Transverse colon (tissue), 4 donors: ENCODE data around the gene EPN2. TPM values are rescaled to one million over a fixed set of nuclear protein-coding genes. Genes with fewer than 3 reads are reported as not detected.

Experiments used
- DNase-seq: peaks from one replicate; pipeline ENCODE4 v3.0.0-alpha.2; 2019
- H3K27ac ChIP-seq, 4 donors: fragments of 200-600 bp; sonication (generic); 2 replicates each; pipeline ENCODE4 v1.5.1; 2016 to 2018; ENCODE audit warnings: inconsistent platforms in 4 of 4
- H3K27me3 ChIP-seq: fragments of 200-600 bp; sonication (generic); 2 replicates; pipeline ENCODE4 v1.5.1; 2017; ENCODE audit warnings: inconsistent platforms
- H3K36me3 ChIP-seq, 4 donors: fragments of 200-600 bp; sonication (generic); 2 replicates each; pipeline ENCODE4 v1.5.1; 2017 to 2019; ENCODE audit warnings: inconsistent platforms in 4 of 4
- H3K4me1 ChIP-seq, 4 donors: fragments of 200-600 bp; sonication (generic); 2 replicates each; pipeline ENCODE4 v1.5.1; 2017 to 2020; ENCODE audit warnings: inconsistent platforms in 4 of 4
- H3K4me3 ChIP-seq, 4 donors: fragments of 200-600 bp; sonication (generic); 1 replicate in 1 of 4; 2 replicates in 3 of 4; pipeline versions ENCODE4 v1.5.1 to v1.6.1; 2017 to 2019; ENCODE audit warnings: inconsistent platforms in 4 of 4
- H3K9me3 ChIP-seq, 2 donors: fragments of 200-600 bp; sonication (generic); 2 replicates each; pipeline ENCODE4 v1.5.1; 2017 to 2019; ENCODE audit warnings: inconsistent platforms in 2 of 2
- EP300 ChIP-seq: sonication (generic); formaldehyde crosslinking; IDR thresholded peaks from one replicate; pipeline ENCODE4 v1.6.1; 2017; ENCODE audit warnings: antibody characterized with exemption, low read depth
- POLR2A ChIP-seq: fragments of 450-650 bp; IDR thresholded peaks from one replicate; pipeline ENCODE4 v1.6.1; 2016; ENCODE audit warnings: antibody characterized with exemption, mild to moderate bottlenecking, moderate library complexity
- POLR2AphosphoS5 ChIP-seq, 3 donors: sonication (generic); formaldehyde crosslinking; IDR thresholded peaks; one replicate each; pipeline ENCODE4 v1.6.1; 2016; ENCODE audit warnings: antibody characterized with exemption in 3 of 3
- WGBS, 2 donors: methylation state at CpG; one replicate each; pipeline ENCODE4 v1.1.5; 2018; ENCODE audit warnings: low coverage in 1 of 2; 5-methylcytosine and 5-hydroxymethylcytosine counted together
- in situ Hi-C, 4 donors: fragments of 200-750 bp; cut with MboI; loops; one replicate each; pipeline versions ENCODE4 v1.15.0 to v1.15.1; 2017; ENCODE audit warnings: low sequenced_read_pairs in 3 of 4, low pct_ligation_motif_present in 1 of 4, low pct_unique_long_range_greater_than_20kb in 1 of 4
- intact Hi-C: fragments of 100-400 bp; cut with DNase I; formaldehyde crosslinking; loops from one replicate; pipeline ENCODE4 v1.15.1; 2023; ENCODE audit warnings: low total_unique reads
- total RNA-seq, 4 donors: library from RNA; depleted of rRNA; stranded (reverse); fragments of >200 nt; gene quantifications; one replicate each; pipeline ENCODE4 v1.1.0, GENCODE V29; 2016
- TF ChIP-seq, protein P1 (sequence below), 5 experiments: fragments of 200-600 bp in 3 of 5; fragments of 450-650 bp in 2 of 5; sonication (generic) in 3 of 5; IDR thresholded peaks; 1 replicate in 2 of 5; 2 replicates in 3 of 5; pipeline ENCODE4 v1.5.1; 2016 to 2017; ENCODE audit warnings: antibody characterized with exemption in 5 of 5, inconsistent platforms in 3 of 5, mild to moderate bottlenecking in 2 of 5, moderate library complexity in 1 of 5

The EPN2 gene
- total RNA-seq, 4 donors from 2014 or later: 30.4 to 98.7 (median 65.5) TPM

- Histone ChIP-seq H3K9me3 (no peaks in the 10 kb centered on the region), H3K27me3 (no peaks in the 10 kb centered on the region), H3K4me1 (peaks cover 25 to 56% (median 47%) of the 10 kb centered on the region in 4 donors), H3K36me3 (peaks cover 0 to 18% (median 7%) of the 10 kb centered on the region in 4 donors), H3K27ac (peak overlapping the region in 1 of 4 donors; percentile 98), H3K4me3 (no peak overlapping the region)
- no peak for DNase-seq
- in situ Hi-C loops: no loop called here
- intact Hi-C loops: no loop called here
- TF ChIP-seq POLR2AphosphoS5 (IDR thresholded peaks at IDR 0.05) (no peak), POLR2A (no peak), EP300 (no peak)
- TF ChIP-seq, protein P1, sequence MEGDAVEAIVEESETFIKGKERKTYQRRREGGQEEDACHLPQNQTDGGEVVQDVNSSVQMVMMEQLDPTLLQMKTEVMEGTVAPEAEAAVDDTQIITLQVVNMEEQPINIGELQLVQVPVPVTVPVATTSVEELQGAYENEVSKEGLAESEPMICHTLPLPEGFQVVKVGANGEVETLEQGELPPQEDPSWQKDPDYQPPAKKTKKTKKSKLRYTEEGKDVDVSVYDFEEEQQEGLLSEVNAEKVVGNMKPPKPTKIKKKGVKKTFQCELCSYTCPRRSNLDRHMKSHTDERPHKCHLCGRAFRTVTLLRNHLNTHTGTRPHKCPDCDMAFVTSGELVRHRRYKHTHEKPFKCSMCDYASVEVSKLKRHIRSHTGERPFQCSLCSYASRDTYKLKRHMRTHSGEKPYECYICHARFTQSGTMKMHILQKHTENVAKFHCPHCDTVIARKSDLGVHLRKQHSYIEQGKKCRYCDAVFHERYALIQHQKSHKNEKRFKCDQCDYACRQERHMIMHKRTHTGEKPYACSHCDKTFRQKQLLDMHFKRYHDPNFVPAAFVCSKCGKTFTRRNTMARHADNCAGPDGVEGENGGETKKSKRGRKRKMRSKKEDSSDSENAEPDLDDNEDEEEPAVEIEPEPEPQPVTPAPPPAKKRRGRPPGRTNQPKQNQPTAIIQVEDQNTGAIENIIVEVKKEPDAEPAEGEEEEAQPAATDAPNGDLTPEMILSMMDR (IDR thresholded peaks at IDR 0.05): no peak
- WGBS, 2 donors: 93% methylated on average over 29 of the region's 29 CpGs; no CpG with 5 or more reads in 1 of the 2 donors
These were observed 143.5 kb downstream of the EPN2 start for GRCh38 chr17:19380481-19381301.

DNA sequence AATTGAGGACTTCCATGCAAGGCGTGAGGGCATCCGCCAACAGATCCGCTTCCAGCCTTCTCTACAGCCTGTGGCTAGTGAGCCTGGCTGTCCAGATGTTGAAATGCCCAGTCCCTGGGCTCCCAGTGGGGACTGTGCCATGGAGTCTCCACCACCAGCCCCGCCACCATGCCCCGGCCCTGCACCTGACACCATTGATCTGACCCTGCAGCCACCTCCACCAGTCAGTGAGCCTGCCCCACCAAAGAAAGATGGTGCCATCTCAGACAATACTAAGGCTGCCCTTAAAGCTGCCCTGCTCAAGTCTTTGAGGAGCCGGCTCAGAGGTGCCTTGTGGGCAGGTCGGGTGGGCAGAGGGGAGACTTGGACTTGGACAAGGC is 144.2 kb downstream of the EPN2 start:
- Histone ChIP-seq H3K9me3 (no peaks in the 10 kb centered on the region), H3K27ac (peak overlapping the region in 1 of 4 donors; percentile 35), H3K36me3 (peaks cover 0 to 18% (median 7%) of the 10 kb centered on the region in 4 donors), H3K27me3 (no peaks in the 10 kb centered on the region), H3K4me1 (peaks cover 32 to 62% (median 53%) of the 10 kb centered on the region in 4 donors), H3K4me3 (no peak overlapping the region)
- DNase-seq: no peak
- intact Hi-C loops: no loop called here
- in situ Hi-C loops: no loop called here
- 93% methylated on average over 5 of the region's 7 CpGs; no CpG with 5 or more reads in 1 of the 2 donors for WGBS, 2 donors
- no peak for TF ChIP-seq POLR2AphosphoS5 (IDR thresholded peaks at IDR 0.05)
- TF ChIP-seq POLR2A: no peak
- TF ChIP-seq, protein P1 (IDR thresholded peaks at IDR 0.05): no peak
- TF ChIP-seq EP300: no peak

DNA sequence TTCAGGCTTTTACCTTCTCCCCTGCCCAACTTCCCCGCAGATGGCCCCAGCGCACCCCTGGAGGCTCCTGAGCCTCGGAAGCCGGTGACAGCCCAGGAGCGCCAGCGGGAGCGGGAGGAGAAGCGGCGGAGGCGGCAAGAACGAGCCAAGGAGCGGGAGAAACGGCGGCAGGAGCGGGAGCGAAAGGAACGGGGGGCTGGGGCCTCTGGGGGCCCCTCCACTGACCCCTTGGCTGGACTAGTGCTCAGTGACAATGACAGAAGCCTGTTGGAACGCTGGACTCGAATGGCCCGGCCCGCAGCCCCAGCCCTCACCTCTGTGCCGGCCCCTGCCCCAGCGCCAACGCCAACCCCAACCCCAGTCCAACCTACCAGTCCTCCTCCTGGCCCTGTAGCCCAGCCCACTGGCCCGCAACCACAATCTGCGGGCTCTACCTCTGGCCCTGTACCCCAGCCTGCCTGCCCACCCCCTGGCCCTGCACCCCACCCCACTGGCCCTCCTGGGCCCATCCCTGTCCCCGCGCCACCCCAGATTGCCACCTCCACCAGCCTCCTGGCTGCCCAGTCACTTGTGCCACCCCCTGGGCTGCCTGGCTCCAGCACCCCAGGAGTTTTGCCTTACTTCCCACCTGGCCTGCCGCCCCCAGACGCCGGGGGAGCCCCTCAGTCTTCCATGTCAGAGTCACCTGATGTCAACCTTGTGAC is 144.7 kb downstream of the EPN2 start:
- no peak for DNase-seq
- no peaks in the 10 kb centered on the region for H3K9me3 ChIP-seq
- TF ChIP-seq POLR2AphosphoS5 (IDR thresholded peaks at IDR 0.05): no peak
- no peak overlapping the region for H3K4me3 ChIP-seq
- WGBS, 2 donors: 86 to 95% methylated on average over 7 to 31 of the region's 31 CpGs
- H3K27ac ChIP-seq: peak overlapping the region in 3 of 4 donors; percentile 35 to 95 (median 88)
- in situ Hi-C loops (no loop called here), intact Hi-C loops (no loop called here)
- peaks cover 32 to 65% (median 50%) of the 10 kb centered on the region in 4 donors for H3K4me1 ChIP-seq
- peaks cover 0 to 18% (median 7%) of the 10 kb centered on the region in 4 donors for H3K36me3 ChIP-seq
- H3K27me3 ChIP-seq: no peaks in the 10 kb centered on the region

DNA sequence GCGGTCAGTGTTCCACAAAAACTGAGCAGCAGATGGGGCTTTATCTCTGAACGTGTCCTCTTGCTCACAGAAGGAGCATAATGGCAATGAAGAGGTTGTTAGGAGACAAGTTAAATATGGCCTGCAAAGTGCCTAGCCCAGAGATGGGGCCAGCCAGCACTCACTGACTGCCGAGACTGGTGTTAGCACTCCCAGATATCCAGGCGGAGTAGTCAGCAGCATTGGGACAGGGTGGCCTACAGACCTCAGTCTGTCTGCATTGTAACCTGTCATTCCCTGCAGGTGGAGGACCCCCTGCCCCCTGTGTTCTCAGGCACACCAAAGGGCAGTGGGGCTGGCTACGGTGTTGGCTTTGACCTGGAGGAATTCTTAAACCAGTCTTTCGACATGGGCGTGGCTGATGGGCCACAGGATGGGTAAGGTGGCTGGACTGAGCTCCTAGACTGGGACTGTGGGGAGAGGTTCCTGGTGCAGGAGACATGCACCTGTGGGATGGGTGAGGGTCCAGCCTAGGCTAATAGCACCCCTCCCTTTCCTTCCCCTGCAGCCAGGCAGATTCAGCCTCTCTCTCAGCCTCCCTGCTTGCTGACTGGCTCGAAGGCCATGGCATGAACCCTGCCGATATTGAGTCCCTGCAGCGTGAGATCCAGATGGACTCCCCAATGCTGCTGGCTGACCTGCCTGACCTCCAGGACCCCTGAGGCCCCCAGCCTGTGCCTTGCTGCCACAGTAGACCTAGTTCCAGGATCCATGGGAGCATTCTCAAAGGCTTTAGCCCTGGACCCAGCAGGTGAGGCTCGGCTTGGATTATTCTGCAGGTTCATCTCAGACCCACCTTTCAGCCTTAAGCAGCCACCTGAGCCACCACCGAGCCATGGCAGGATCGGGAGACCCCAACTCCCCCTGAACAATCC is 145.6 kb downstream of the EPN2 start:
- intact Hi-C loops: no loop called here
- Histone ChIP-seq H3K27me3 (no peaks in the 10 kb centered on the region), H3K36me3 (peaks cover 0 to 18% (median 7%) of the 10 kb centered on the region in 4 donors), H3K27ac (peak overlapping the region in 2 of 4 donors; percentile 88 to 95), H3K4me1 (peaks cover 40 to 69% (median 55%) of the 10 kb centered on the region in 4 donors), H3K9me3 (no peaks in the 10 kb centered on the region), H3K4me3 (no peak overlapping the region)
- DNase-seq: no peak
- 76% methylated on average over 13 of the region's 13 CpGs; no CpG with 5 or more reads in 1 of the 2 donors for WGBS, 2 donors
- TF ChIP-seq POLR2AphosphoS5 (IDR thresholded peaks at IDR 0.05): no peak
- TF ChIP-seq POLR2A: no peak
- TF ChIP-seq, protein P1 (IDR thresholded peaks at IDR 0.05): no peak
- no peak for TF ChIP-seq EP300
- in situ Hi-C loops: no loop called here
